PC-3 (cell line): Measurements from ENCODE around the gene SMAD3.

Experiments
- CTCF ChIP-seq: fragments of 300-600 bp; sonication (generic); conservative IDR thresholded peaks from 2 replicates; pipeline ENCODE4 v1.5.1; 2017; ENCODE audit warnings: antibody characterized with exemption, low read depth, mild to moderate bottlenecking, low read length
- EZH2 ChIP-seq: fragments of 300-600 bp; sonication (generic); IDR thresholded peaks from one replicate; pipeline ENCODE4 v1.6.1; 2017; ENCODE audit warnings: antibody characterized with exemption, mild to moderate bottlenecking, low read length; ENCODE audit not compliant: unreplicated experiment
- EZH2phosphoT487 ChIP-seq: fragments of 300-600 bp; sonication (generic); IDR thresholded peaks from 2 replicates; pipeline ENCODE4 v1.6.1; 2018; ENCODE audit warnings: mild to moderate bottlenecking, antibody characterized with exemption, low read length, borderline replicate concordance

- TF ChIP-seq EZH2phosphoT487 (no peak), CTCF (no peak), EZH2 (no peak)
Measured at GRCh38 chr15:67072958-67073357, 7.6 kb downstream of the SMAD3 start.
